Inflammatory macrophage (primary cell): ENCODE data around the gene PLS1.
A peak's percentile ranks its signal among the peaks of the same experiment; 100 is the strongest.
"Not testable (repeated sequence)": the region's sequence is repeated elsewhere in the genome, so short reads cannot be mapped to it uniquely, and the experiment has no call there.

ENCODE experiments used
- DNase-seq, 2 donors: peaks; one replicate each; pipeline ENCODE4 v3.0.0-alpha.2; 2020 to 2022

The PLS1 gene

DNA sequence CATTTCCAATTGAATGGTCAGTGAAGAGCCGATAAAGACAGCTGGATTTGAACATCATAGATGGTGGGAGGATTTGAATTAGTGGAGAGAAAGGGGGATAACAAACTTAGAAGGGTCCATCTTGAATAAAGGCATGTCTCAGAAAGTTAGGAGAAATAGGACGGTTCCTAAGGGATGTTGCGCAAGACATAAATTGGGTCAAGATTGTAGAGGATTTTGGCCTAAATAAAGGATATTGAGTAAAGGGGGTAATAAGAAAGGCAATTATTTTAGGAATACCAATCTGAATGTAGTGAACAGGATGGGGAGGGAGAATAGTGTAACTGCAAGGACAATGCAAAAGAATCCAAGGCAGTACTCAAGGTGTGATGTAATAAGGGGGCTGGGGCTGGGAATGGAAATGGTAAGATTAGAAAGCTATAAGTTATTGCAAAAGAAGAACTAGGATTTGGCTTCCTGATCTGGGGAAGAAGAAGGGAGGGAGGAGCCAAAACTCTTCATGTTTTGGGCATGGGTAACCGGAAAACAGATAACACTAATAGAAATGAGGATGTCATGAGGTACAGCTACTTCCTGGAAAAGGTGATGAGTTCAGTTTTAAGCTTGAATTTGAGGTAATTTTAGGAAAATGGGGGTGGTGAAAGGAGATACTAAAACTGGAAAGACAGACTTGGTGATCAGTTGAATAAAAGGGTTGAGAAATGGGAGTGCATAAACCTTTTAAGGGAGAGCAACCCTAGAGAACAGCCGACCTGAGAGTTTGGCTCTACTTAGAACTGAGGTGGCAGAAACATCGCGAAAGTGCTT, 110.3 kb downstream of the PLS1 start:
- DNase-seq = no peak

DNA sequence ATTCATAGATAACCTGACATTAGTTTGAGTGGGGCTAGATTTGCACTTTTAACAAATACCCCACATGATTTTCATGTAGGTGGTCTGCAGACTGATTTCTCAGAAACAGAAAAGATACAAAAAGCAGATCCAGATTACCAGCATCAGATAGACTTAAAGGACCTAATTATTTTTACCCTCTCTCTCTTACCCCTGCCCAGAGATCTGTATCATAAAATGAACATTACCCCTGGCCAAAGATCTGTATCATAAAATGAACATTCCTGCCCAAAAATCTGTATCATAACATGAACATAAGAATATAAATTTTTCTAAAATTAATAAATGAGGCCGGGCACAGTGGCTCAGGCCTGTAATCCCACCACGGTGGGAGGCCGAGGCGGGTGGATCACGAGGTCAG, 113.0 kb downstream of the PLS1 start:
- DNase-seq = no peak

DNA sequence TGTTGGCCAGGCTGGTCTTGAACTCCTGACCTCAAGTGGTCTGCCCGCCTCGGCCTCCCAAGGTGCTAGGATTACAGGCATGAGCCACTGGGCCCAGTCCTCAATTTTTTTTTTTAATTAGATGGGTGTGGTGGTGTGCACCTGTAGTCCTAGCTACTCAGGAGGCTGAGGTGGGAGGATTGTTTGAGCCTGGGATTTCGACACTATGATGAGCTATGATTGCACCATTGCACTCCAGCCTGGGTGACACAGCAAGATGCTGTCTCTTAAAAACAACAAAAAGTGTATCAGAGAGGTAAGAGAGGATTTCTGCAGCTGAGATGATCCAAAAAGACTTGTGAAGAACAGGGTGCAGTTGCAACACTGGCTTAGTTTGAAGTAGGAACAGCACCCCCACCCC, 118.7 kb downstream of the PLS1 start:
- DNase-seq = not testable (repeated sequence)

DNA sequence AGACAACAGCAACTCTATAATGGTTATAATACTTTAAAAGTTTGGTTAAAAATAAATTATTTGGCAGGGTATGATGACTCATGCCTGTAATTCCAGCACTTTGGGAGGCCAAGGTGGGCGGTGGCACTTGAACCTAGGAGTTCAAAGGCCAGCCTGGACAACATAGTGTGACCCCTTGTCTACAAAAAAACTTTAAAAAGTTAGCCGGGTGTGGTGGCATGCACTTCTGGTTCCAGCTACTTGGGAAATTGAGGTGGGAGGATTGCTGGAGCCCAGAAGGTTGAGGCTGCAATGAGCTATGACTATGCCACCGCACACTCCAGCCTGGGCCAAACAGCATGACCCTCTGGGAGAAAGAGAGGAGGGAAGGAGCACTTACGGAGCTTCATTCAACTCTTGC, 119.9 kb downstream of the PLS1 start:
- DNase-seq = no peak

DNA sequence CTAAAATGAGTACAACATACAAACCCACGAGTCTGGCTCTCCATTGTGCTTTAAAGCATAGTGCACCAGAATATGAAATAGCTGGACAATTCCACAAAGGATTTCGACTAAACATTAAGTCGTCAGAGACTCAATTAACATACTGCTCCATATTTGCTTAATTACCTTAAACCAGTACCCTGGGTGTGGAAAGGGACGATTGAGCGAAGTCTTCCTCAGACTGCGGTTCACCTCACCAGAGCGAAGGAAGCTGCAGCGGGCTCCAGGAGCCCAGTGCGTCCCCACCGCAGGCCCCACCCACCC, 127.4 kb downstream of the PLS1 start:
- no peak for DNase-seq

DNA sequence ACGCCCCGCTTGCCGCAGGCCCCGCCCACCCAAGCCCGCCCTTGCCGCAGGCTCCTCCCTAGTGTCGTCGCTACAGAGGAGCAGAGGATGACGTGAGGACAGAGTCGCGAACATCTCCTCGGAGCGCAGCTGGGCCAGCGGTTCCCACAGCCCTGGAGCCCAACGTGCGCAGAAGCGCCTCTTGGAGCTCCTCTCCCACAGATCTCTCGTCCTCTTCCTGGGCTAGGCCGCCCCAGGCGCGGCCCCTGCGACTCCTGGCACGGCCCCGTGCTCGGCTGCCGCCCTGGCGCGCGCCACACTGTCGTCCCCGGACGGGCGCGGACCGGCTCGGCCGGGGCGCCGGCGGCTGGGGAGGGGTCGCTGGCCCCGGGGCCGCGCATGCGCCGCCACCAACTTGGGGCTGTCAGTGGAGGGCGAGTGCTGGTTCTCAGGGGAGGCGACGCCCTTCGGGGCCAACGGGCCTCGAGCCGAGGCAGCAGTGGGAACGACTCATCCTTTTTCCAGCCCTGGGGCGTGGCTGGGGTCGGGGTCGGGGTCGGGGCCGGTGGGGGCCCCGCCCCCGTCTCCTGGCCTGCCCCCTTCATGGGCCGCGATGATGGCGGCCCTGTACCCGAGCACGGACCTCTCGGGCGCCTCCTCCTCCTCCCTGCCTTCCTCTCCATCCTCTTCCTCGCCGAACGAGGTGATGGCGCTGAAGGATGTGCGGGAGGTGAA, 127.9 kb downstream of the PLS1 start, which contains the start of gene TRPC1:
TRPC1 (plus strand) TSS at position 67 of the 714 bp plus-strand sequence; CDS start at position 593, 526 bp downstream.
- DNase-seq = peak; percentile 59 to 71

DNA sequence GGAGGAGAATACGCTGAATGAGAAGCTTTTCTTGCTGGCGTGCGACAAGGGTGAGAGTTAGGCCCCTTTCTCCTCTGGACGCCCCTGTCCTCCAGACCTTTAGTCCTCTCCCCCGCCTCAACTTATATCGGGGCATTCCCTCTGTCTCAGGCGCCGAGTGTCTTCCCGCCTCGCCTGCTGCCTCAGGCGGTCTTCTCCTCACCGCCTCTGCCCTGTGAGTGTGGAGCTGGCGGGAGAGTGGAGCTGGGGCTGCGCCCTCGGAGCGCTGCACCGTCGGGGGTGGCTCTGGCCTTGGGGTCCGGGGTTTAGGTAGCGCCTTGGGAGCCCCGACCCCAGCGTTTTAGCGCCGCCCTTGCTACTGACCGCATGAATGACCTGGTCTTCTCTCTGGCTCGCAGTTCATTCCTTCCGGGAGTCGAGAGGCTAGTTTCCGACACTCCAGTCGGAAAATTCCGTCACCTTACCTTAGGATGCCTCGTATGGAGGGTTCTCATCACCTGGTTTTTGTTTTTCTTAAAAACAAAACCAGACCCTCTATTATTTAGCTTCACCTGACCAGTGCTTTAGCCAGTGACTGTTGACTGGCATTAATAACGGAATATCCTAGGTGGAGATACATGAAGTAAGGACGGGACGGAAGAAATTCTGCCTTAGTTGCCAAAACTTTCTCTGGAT, 128.6 kb downstream of the PLS1 start:
- no peak for DNase-seq

DNA sequence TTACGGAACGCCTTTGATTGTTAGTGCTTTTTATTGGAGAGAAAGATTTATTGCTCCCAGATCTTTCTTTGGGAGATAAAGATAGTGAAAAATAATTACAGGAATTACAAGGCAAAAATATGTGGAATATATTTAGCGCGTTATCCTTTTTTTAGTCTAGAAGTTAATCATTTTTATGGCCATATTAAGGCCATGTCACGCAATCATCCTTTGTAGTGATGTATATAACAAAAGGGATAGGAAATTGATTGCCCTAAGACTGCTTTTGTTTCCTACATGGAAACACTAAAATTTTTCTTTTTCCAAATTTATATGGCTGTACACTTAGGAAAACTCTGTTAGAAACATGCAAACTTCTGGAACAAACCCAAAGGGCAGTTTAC, 129.2 kb downstream of the PLS1 start:
- DNase-seq = no peak

DNA sequence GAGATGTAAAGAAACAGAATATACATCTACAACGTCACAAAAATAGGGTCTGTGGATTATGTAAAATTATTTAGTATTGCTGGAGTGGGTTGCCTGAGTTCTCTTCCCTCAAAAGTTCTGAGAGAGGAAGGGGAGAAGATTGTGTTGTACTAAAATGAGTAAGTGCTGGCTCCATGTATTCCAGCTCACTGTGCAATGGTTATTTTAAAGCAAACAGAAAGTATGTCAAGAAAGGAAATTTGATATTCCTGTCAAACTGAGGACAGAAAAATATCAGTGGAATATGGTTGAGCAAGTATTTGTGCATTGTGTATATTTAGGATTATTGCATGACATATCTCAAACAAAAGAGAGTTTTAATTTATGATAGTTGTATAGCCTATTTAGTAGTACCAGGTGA, 129.8 kb downstream of the PLS1 start:
- DNase-seq = no peak

DNA sequence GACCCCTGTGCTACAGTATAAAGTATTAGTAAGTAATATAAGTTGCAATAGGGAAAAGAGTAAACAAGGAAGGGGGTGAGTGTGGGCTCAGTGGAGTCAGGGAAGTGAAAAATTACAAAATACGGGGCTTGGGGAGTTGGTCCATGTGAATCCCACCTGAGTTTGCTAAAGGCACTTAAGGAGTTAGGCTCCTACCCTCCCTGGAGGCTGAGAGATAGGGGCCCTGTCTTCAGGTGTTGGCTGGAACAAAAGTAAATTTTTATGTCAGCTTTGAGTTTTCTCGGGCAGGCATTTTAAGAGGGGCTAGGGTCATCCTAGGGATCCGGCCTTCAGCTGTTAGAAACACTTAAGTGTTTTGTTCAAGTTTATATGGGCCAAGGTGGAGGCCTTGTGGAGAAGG, 135.9 kb downstream of the PLS1 start:
- no peak for DNase-seq

DNA sequence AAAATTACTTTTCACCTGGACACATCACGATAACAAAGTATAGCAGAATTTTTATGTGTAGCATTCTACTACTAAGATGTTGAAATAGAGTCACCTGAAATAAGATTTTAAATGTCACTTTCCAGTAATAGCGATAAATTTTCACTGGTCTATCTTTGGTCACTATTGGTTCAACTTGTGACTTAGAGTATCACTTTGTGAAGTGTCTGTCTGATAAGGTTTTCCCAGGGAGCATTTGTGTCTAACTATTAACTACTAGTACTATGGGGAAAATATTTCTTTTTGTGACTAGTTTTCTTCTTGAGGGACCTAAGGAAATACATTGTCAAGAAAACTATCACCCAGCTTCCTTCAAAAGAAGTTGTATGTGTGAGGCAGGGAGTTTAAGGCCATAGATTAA, 138.6 kb downstream of the PLS1 start:
- no peak for DNase-seq

DNA sequence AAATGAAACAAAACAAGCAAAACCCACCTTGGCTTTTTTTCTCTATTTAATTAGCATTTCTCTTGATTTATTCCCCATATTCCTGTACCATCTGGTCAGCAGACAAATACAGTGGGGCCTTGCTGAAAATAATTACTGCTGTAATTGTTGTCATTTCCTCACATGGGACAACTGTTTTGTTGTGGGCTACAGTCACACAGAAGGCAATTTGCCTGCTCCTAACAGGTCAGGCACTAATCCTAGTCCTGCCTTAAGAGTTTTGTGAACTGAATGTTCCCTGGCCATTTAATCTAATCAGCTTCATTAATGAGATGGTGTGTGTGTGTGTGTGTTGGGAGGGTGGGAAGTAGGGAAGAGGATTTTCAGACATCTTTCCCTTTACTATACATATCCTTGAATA, 139.3 kb downstream of the PLS1 start:
- no peak for DNase-seq

DNA sequence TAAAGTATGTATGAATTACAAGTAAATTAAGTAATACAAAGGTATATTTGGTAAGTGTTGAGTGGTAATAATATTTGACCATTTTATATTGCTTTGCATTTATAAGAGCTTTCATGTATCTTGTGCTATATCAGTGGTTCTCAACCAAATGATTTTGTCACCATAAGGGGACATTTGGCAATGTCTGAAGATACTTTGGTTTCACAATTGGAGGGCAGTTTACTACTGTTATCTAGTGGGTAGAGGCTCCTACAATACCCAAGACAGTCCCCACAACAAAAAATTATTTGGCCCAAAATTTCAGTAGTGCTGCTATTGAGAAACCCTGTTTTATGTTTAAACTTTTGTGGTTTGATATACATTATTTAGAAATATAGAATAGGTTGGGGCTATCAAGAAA, 142.2 kb downstream of the PLS1 start:
- no peak for DNase-seq

DNA sequence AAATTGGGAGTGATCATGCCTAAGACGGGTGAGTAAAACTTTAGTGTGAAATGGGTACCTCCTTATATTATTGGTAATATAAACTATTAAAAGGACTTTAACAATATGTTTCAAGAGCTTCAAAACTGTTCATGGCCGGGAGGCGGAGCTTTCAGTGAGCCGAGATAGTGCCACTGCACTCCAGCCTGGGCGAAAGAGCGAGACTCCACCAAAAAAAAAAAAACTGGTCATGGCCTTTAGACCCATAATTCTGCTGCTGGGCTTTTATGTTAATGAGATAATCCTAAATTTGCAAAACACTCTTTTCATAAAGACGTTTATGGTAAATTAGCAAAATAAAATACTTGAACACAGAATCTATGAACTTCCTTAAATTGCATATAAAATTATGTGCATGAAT, 150.5 kb downstream of the PLS1 start:
- no peak for DNase-seq

DNA sequence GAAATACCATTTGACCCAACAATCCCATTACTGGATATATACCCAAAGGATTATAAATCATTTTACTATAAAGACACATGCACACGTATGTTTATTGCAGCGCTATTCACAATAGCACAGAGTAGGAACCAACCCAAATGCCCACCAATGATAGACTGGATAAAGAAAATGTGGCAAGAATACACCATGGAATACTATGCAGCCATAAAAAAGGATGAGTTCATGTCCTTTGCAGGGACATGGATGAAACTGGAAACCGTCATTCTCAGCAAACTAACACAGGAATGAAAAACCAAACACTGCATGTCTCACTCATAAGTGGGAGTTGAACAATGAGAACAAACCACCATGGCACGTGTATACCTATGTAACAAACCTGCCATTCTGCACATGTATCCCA, 154.3 kb downstream of the PLS1 start:
- DNase-seq = not testable (repeated sequence)

DNA sequence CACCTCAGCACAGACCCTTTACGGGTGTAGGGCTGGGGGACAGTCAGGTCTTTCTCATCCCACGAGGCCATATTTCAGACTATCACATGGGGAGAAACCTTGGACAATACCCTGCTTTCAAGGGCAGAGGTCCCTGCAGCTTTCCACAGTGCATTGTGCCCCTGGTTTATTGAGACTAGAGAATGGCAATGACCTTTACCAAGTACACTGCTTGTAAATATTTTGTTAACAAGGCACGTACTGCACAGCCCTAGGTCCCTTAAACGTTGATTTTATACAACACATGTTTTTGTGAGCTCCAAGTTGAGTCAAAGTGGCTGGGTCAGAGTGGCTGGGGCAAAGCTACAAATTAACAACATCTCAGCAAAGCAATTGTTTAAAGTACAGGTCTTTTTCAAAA, 156.4 kb downstream of the PLS1 start:
- not testable (repeated sequence) for DNase-seq

DNA sequence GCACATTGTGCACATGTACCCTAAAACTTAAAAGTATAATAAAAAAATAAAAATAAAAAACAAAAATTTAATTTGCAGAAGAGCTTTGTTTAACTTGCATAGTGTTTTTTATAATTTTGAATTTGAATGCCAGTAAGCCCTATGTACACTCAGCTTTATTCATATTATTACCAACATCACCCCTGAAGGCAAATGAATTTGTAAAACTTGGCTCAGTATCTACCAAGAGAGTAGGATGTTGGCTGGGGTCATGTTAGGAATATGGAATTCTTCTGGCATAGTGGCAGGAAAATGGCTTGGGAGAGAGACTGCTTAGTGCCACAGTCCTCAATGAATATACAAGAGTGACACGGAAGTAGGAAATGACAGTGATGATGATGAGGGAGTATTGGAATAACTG, 158.3 kb downstream of the PLS1 start:
- no peak for DNase-seq
